OCI-LY7 (cell line): ENCODE results near the gene BEST2.

Experiments used
- CTCF ChIP-seq: fragments of 200-600 bp; sonication (generic); conservative IDR thresholded peaks from 2 replicates; pipeline ENCODE4 v1.5.1; 2014; ENCODE audit warnings: mild to moderate bottlenecking, antibody characterized with exemption, low read length, moderate library complexity, mixed read lengths
- EZH2phosphoT487 ChIP-seq: fragments of 200-600 bp; sonication (generic); IDR thresholded peaks from 2 replicates; pipeline ENCODE4 v1.6.1; 2018; ENCODE audit warnings: low read depth, borderline replicate concordance, mild to moderate bottlenecking, mixed run types, antibody characterized with exemption, low read length, moderate library complexity, mixed read lengths

GRCh38 chr19:12779162-12779993, 27.8 kb downstream of the BEST2 start:
- TF ChIP-seq CTCF: peak; percentile 42
- no peak for TF ChIP-seq EZH2phosphoT487
